ENCODE measurements around the gene HAUS6.

HAUS6 gene

DNA sequence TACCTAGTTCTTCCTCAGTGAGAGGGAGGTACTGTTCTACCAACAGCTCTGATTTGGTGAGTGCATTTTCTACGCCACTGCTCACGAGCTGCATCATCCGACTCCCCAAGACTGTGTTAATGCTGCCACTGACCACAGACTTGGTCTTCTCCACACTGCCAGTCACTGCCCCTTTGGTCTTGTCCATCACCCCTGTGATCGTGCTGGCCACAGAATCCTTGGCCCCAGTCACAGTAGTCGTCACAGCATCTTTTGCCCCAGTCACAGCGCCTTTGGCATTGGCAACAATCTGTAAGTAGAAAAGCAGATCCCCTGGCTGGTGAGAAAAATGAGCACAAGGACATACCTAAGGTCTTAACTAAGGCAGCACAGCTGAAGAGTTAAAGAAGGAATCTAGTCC, 18.2 kb upstream of the HAUS6 start:
- H3K36me3 Mint-ChIP-seq (ENCODE audit: low read depth), result peaks cover 82% of the 10 kb centered on the region

GRCh38 chr9:19119801-19120440, 17.2 kb upstream of the HAUS6 start:
- Mint-ChIP-seq H3K4me1 (peaks cover 5% of the 10 kb centered on the region), H3K27ac (no peak overlapping the region), H3K36me3 (ENCODE audit: low read depth) (peaks cover 87% of the 10 kb centered on the region), H3K9me3 (no peaks in the 10 kb centered on the region), H3K4me3 (no peak overlapping the region), H3K27me3 (ENCODE audit: low read depth) (no peaks in the 10 kb centered on the region)
- TF ChIP-seq, protein P1, sequence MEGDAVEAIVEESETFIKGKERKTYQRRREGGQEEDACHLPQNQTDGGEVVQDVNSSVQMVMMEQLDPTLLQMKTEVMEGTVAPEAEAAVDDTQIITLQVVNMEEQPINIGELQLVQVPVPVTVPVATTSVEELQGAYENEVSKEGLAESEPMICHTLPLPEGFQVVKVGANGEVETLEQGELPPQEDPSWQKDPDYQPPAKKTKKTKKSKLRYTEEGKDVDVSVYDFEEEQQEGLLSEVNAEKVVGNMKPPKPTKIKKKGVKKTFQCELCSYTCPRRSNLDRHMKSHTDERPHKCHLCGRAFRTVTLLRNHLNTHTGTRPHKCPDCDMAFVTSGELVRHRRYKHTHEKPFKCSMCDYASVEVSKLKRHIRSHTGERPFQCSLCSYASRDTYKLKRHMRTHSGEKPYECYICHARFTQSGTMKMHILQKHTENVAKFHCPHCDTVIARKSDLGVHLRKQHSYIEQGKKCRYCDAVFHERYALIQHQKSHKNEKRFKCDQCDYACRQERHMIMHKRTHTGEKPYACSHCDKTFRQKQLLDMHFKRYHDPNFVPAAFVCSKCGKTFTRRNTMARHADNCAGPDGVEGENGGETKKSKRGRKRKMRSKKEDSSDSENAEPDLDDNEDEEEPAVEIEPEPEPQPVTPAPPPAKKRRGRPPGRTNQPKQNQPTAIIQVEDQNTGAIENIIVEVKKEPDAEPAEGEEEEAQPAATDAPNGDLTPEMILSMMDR (IDR thresholded peaks at IDR 0.05; ENCODE audit: unreplicated experiment in 3 of 3), result no peak

More for the DNA sequence above, 18.2 kb upstream of the HAUS6 start:
- no peaks in the 10 kb centered on the region for H3K27me3 Mint-ChIP-seq (ENCODE audit: low read depth)
- H3K4me1 Mint-ChIP-seq, result peaks cover 7% of the 10 kb centered on the region
- no peak overlapping the region for H3K4me3 Mint-ChIP-seq
- TF ChIP-seq, protein P1 (IDR thresholded peaks at IDR 0.05; ENCODE audit: unreplicated experiment in 3 of 3), result no peak
- no peaks in the 10 kb centered on the region for H3K9me3 Mint-ChIP-seq
- H3K27ac Mint-ChIP-seq, result no peak overlapping the region

DNA sequence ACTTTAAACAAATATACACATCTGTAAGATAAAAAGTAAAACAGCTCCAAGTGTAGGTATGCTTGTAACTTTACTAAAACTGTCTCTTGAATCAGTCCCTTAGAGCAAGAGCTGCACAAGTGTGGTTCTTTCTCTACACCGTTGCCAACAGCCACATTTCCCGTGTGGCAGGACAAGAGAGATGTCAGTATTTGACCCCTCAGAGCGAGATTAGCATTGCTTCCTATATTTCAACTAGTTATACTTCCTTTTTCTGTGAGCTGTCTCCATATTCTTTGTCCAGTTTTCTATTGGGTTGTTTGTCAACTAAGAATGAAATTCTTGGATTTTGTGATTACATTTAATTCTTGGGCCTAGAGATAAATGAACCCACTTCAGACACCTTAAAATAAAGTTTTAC, 16.5 kb upstream of the HAUS6 start:
- H3K36me3 Mint-ChIP-seq (ENCODE audit: low read depth), result peaks cover 88% of the 10 kb centered on the region
- H3K9me3 Mint-ChIP-seq, result no peaks in the 10 kb centered on the region
- H3K27me3 Mint-ChIP-seq (ENCODE audit: low read depth), result no peaks in the 10 kb centered on the region
- H3K27ac Mint-ChIP-seq, result peak overlapping the region in 1 of 3 experiments; percentile 14
- TF ChIP-seq, protein P1 (IDR thresholded peaks at IDR 0.05; ENCODE audit: unreplicated experiment in 3 of 3), result no peak
- H3K4me1 Mint-ChIP-seq, result no peaks in the 10 kb centered on the region
- H3K4me3 Mint-ChIP-seq, result no peak overlapping the region

DNA sequence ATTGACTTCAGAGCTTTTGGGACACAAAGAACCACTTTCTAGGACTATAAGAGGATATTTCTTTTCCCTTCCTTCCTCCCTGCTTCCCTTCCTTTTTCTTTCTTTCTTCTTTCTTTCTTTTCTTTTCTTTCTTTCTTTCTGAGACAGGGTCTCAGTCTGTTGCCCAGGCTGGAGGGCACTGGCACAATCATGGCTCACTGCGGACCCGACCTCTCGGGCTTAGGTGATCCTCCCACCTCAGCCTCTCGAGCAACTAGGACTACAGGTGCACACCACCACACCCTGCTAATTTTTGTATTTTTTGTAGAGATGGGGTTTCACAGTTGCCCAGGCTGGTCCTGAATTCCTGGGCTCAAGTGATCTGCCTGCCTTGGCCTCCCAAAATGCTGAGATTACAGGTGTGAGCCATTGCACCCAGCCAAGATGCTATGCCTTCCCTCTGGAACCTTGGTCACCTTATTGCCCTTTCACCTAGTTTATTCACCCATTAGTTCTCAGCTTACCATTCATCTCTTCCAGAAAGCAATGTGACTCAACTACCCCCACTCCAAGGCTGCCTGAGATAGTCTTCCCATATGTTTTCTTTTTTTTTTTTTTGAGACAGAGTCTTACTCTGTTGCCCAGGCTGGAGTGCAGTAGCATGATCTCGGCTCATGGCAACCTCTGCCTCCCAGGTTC, 14.5 kb upstream of the HAUS6 start:
- TF ChIP-seq, protein P1 (IDR thresholded peaks at IDR 0.05; ENCODE audit: unreplicated experiment in 3 of 3), result no peak
- H3K27ac Mint-ChIP-seq, result no peak overlapping the region
- H3K27me3 Mint-ChIP-seq (ENCODE audit: low read depth), result no peaks in the 10 kb centered on the region
- no peaks in the 10 kb centered on the region for H3K9me3 Mint-ChIP-seq
- H3K36me3 Mint-ChIP-seq (ENCODE audit: low read depth), result peaks cover 78% of the 10 kb centered on the region
- no peaks in the 10 kb centered on the region for H3K4me1 Mint-ChIP-seq
- no peak overlapping the region for H3K4me3 Mint-ChIP-seq

DNA sequence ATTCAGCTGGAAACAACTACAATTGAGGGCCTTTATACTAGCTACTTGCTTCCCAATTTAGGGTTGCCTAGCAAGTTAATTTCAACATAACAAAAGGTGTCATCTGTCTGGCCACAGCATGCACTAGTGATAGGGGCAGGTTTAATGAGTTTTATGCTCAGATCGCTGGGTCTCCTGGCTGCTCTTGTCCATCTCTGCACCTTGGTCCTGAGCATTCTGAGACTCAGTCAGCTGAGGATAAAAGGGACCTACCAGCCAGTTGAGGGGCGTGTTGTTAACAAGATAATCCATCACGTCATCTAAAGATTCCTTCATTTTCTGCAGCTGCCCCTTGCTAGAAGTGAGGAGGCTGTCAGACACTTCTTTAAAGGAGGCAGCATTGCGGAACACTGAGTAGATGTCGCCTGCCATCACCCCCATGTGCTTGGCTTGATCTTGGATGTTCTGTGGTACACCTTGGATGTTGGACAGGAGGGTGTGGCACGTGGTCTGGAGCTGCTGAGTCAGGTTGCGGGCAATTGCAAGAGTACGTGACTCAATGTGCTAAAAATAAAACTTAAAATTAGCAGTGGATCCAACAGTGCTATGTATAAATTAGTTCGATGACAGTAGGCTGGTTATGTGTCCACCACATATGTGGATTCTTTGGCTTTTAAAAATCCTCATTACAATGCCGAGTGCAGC, 13.5 kb upstream of the HAUS6 start:
- Mint-ChIP-seq H3K4me1 (no peaks in the 10 kb centered on the region), H3K27ac (no peak overlapping the region), H3K9me3 (no peaks in the 10 kb centered on the region), H3K4me3 (no peak overlapping the region), H3K36me3 (ENCODE audit: low read depth) (peaks cover 71% of the 10 kb centered on the region), H3K27me3 (ENCODE audit: low read depth) (no peaks in the 10 kb centered on the region)
- TF ChIP-seq, protein P1 (IDR thresholded peaks at IDR 0.05; ENCODE audit: unreplicated experiment in 3 of 3), result no peak

Data from nephron (organoid).